IMR-90 (cell line): ENCODE data around the gene USP36. TPM values are rescaled to one million over a fixed set of nuclear protein-coding genes. Genes with fewer than 3 reads are reported as not detected.

ENCODE experiments used
- ATAC-seq: fragments of 200-7000 bp; cut with Tn5 transposase; 2 replicates; pipeline ENCODE4 v1.9.1; 2020; ENCODE audit warnings: low read depth, mild to moderate bottlenecking, moderate library complexity
- BruUV-seq: library from RNA; stranded (reverse); fragments of 400-500 nt; replicated peaks from 2 replicates; lab custom pipeline; 2021; lab: Mats Ljungman, UMichigan
- CTCF ChIA-PET: fragments of 300-600 bp; formaldehyde crosslinking; extraction: SDS; loops from one replicate; lab custom pipeline; 2021; ENCODE audit warnings: antibody characterized with exemption; lab: Yijun Ruan, JAX
- POLR2A ChIA-PET: fragments of 300-600 bp; sonication (Branson Sonifier 250); formaldehyde crosslinking; loops from one replicate; lab custom pipeline; 2022; ENCODE audit warnings: antibody characterized with exemption; ENCODE audit not compliant: unreplicated experiment; lab: Charles Lee
- DNase-seq: peaks from one replicate; pipeline ENCODE4 v3.0.0; 2013
- H2AFZ ChIP-seq: replicated peaks from 2 replicates; pipeline ENCODE3; 2013; ENCODE audit warnings: low read length, mild to moderate bottlenecking; ENCODE audit not compliant: poor library complexity
- H2AK5ac ChIP-seq: 2 replicates; pipeline ENCODE4 v1.6.1; 2013; ENCODE audit warnings: low read depth, low read length, inconsistent platforms
- H2AK9ac ChIP-seq: replicated peaks from 2 replicates; pipeline ENCODE3; 2013; ENCODE audit warnings: mild to moderate bottlenecking, low read depth, low read length, moderate library complexity; ENCODE audit not compliant: poor library complexity
- H2BK120ac ChIP-seq: 2 replicates; pipeline ENCODE4 v1.6.1; 2013; ENCODE audit warnings: low read depth, low read length, inconsistent platforms
- H2BK15ac ChIP-seq: 3 replicates; pipeline ENCODE4 v1.6.1; 2013; ENCODE audit warnings: low read depth, low read length, inconsistent platforms
- H2BK20ac ChIP-seq: 2 replicates; pipeline ENCODE4 v1.6.1; 2013; ENCODE audit warnings: low read depth, mild to moderate bottlenecking, inconsistent platforms, low read length, moderate library complexity
- H2BK5ac ChIP-seq: 2 replicates; pipeline ENCODE4 v1.6.1; 2013; ENCODE audit warnings: mild to moderate bottlenecking, low read depth, low read length, inconsistent platforms; ENCODE audit not compliant: poor library complexity, severe bottlenecking
- H3K14ac ChIP-seq: replicated peaks from 2 replicates; pipeline ENCODE4 v1.6.1; 2013; ENCODE audit warnings: low read depth, low read length, inconsistent platforms
- H3K18ac ChIP-seq: 2 replicates; pipeline ENCODE4 v1.6.1; 2013; ENCODE audit warnings: low read depth, low read length, control low read depth
- H3K23ac ChIP-seq: 2 replicates; pipeline ENCODE4 v1.6.1; 2013; ENCODE audit warnings: low read depth, low read length, inconsistent platforms
- H3K27ac ChIP-seq: 2 replicates; pipeline ENCODE4 v1.5.1; 2013; ENCODE audit warnings: mild to moderate bottlenecking, control low read depth, low read length; ENCODE audit not compliant: insufficient read depth
- H3K27me3 ChIP-seq: 2 replicates; pipeline ENCODE4 v1.6.1; 2013; ENCODE audit warnings: low read length; ENCODE audit not compliant: control insufficient read depth, insufficient read depth
- H3K36me3 ChIP-seq: 2 replicates; pipeline ENCODE4 v1.6.1; 2013; ENCODE audit warnings: low read length, mixed read lengths; ENCODE audit not compliant: control insufficient read depth, insufficient read depth
- H3K4ac ChIP-seq: 2 replicates; pipeline ENCODE4 v1.6.1; 2013; ENCODE audit warnings: low read depth, low read length, inconsistent platforms
- H3K4me1 ChIP-seq: 2 replicates; pipeline ENCODE4 v1.6.1; 2013; ENCODE audit warnings: low read length, mixed read lengths; ENCODE audit not compliant: control insufficient read depth, insufficient read depth
- H3K4me2 ChIP-seq: 2 replicates; pipeline ENCODE4 v1.6.1; 2013; ENCODE audit warnings: low read depth, mild to moderate bottlenecking, control low read depth, low read length, moderate library complexity
- H3K4me3 ChIP-seq: 2 replicates; pipeline ENCODE4 v1.5.1; 2013; ENCODE audit warnings: low read depth, mild to moderate bottlenecking, control low read depth, low read length, moderate library complexity; ENCODE audit not compliant: insufficient read depth
- H3K56ac ChIP-seq: 2 replicates; pipeline ENCODE4 v1.6.1; 2013; ENCODE audit warnings: low read length, inconsistent platforms; ENCODE audit not compliant: insufficient read depth; ENCODE audit errors: extremely low read depth
- H3K79me1 ChIP-seq, 2 experiments: 2 replicates each; pipeline ENCODE4 v1.6.1; 2013; ENCODE audit warnings: low read length in 2 of 2, inconsistent platforms in 1 of 2, low read depth in 1 of 2
- H3K9ac ChIP-seq: 2 replicates; pipeline ENCODE4 v1.6.1; 2013; ENCODE audit warnings: low read depth, low read length, control low read depth
- H3K9me1 ChIP-seq: 2 replicates; pipeline ENCODE4 v1.6.1; 2013; ENCODE audit warnings: low read length, inconsistent platforms; ENCODE audit not compliant: insufficient read depth
- H3K9me3 ChIP-seq: 2 replicates; pipeline ENCODE4 v1.6.1; 2013; ENCODE audit warnings: low read length; ENCODE audit not compliant: control insufficient read depth, insufficient read depth
- H4K20me1 ChIP-seq: 2 replicates; pipeline ENCODE4 v1.6.1; 2013; ENCODE audit warnings: low read length, inconsistent platforms; ENCODE audit not compliant: insufficient read depth
- H4K5ac ChIP-seq: 2 replicates; pipeline ENCODE4 v1.6.1; 2013; ENCODE audit warnings: mild to moderate bottlenecking, low read depth, low read length, control low read depth
- H4K8ac ChIP-seq, 2 experiments: 2 replicates each; pipeline ENCODE4 v1.6.1; 2013; ENCODE audit warnings: low read depth in 2 of 2, low read length in 2 of 2, control low read depth in 1 of 2, inconsistent platforms in 1 of 2
- H4K91ac ChIP-seq: 2 replicates; pipeline ENCODE4 v1.6.1; 2013; ENCODE audit warnings: low read depth, low read length, inconsistent platforms; ENCODE audit not compliant: insufficient read depth
- BHLHE40 ChIP-seq: fragments of 150-350 bp; IDR thresholded peaks from 2 replicates; pipeline ENCODE4 v1.6.1; 2016; ENCODE audit warnings: mild to moderate bottlenecking, low read depth, low read length
- CHD1 ChIP-seq: IDR thresholded peaks from 2 replicates; pipeline ENCODE4 v1.6.1; 2012; ENCODE audit warnings: low read depth, low read length, improper control_type of control experiment
- MAFK ChIP-seq: IDR thresholded peaks from 2 replicates; pipeline ENCODE4 v1.6.1; 2012; ENCODE audit warnings: low read depth, low read length, improper control_type of control experiment
- MAZ ChIP-seq: IDR thresholded peaks from 2 replicates; pipeline ENCODE4 v1.6.1; 2012; ENCODE audit warnings: low read depth, mild to moderate bottlenecking, low read length, improper control_type of control experiment, moderate library complexity, borderline replicate concordance
- POLR2A ChIP-seq: IDR thresholded peaks from 2 replicates; pipeline ENCODE4 v1.6.1; 2012; ENCODE audit warnings: mild to moderate bottlenecking, low read depth, low read length
- RFX5 ChIP-seq: IDR thresholded peaks from 2 replicates; pipeline ENCODE4 v1.8.0; 2012; ENCODE audit warnings: low read depth, mild to moderate bottlenecking, low read length, moderate library complexity
- SMC3 ChIP-seq: fragments of 150-350 bp; IDR thresholded peaks from 2 replicates; pipeline ENCODE4 v1.6.1; 2016; ENCODE audit warnings: low read depth, mild to moderate bottlenecking, antibody characterized with exemption, low read length, moderate library complexity
- WGBS, 2 experiments: methylation state at CpG; one replicate each; pipeline versions ENCODE4 v1.1.5 to v1.1.7; 2013; ENCODE audit warnings: missing lambda C conversion rate in 2 of 2; ENCODE audit not compliant: insufficient read length in 1 of 2; ENCODE audit errors: extremely low coverage in 2 of 2; 5-methylcytosine and 5-hydroxymethylcytosine counted together
- dilution Hi-C: fragments of 300-500 bp; cut with HindIII; formaldehyde crosslinking; loops from one replicate; pipeline ENCODE4 v1.14.3; 2018; ENCODE audit warnings: low sequenced_read_pairs; ENCODE audit not compliant: unreplicated experiment
- in situ Hi-C: fragments of 300-500 bp; cut with MboI; formaldehyde crosslinking; loops from 3 replicates; pipeline ENCODE4 v1.14.3; 2019; ENCODE audit warnings: low sequenced_read_pairs, inconsistent platforms, mixed read lengths
- intact Hi-C: fragments of 100-400 bp; cut with micrococcal nuclease; formaldehyde crosslinking; loops from 2 replicates; pipeline ENCODE4 v1.10.0; 2022
- polyA plus RNA-seq, 3 experiments: library from polyadenylated mRNA; depleted of rRNA; stranded (reverse); fragments of >200 nt; gene quantifications; 2 replicates each; pipeline ENCODE4 v1.2.3, GENCODE V29; 2012; ENCODE audit warnings: low replicate concordance in 1 of 3
- total RNA-seq: library from RNA; depleted of rRNA; stranded (reverse); fragments of >200 nt; gene quantifications from 2 replicates; pipeline ENCODE4 v1.2.3, GENCODE V29; 2012

USP36 gene
- total and polyA plus RNA-seq, 2 of the 4 experiments (the other 2 are of a cell fraction) = 30.6 to 38.3 TPM

DNA sequence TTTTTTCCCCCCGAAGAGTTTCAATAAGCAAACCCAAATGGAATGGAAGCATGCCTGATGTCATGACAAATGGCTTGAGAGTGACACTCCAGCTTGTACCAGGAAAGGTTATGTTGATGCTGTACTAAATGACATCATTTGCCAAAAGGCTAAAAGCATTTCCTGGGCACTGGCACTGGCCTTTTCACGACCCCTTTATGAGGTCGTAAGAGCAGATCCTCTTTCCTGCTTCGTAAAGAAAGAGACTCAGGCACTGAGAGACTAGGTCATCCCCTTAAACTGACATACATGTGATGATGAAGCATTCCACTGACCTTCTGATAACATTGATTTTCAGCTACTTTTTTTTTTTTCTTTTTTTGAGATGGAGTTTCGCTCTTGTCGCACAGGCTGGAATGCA lies 31.9 kb upstream of the USP36 start:
- Histone ChIP-seq H4K20me1 (peaks cover 29% of the 10 kb centered on the region), H3K18ac (no peak overlapping the region), H3K27ac (no peak overlapping the region), H2BK5ac (no peak overlapping the region), H3K36me3 (peaks cover 45% of the 10 kb centered on the region), H4K5ac (no peak overlapping the region; the same call in 1 of the 2 replicates), H3K9me1 (peaks cover 40% of the 10 kb centered on the region), H4K8ac (no peak overlapping the region), H3K79me1 (peaks cover 30 to 82% of the 10 kb centered on the region in 2 experiments), H3K4me3 (no peak overlapping the region), H3K9ac (no peak overlapping the region), H3K9me3 (no peaks in the 10 kb centered on the region), H2AFZ (no peak overlapping the region), H3K4me1 (peaks cover 30% of the 10 kb centered on the region), H3K27me3 (no peaks in the 10 kb centered on the region), H3K14ac (no peak overlapping the region), H4K91ac (no peak overlapping the region), H2BK120ac (no peak overlapping the region), H3K4me2 (no peak overlapping the region), H2BK15ac (no peak overlapping the region), H3K56ac (no peak overlapping the region), H3K23ac (no peak overlapping the region), H2BK20ac (no peak overlapping the region), H2AK9ac (no peak overlapping the region), H2AK5ac (no peak overlapping the region; the same call in 1 of the 2 replicates), H3K4ac (no peak overlapping the region)
- ChIA-PET CTCF (interaction anchor here (0.6 kb wide), 1 partner anchor 77 kb away, joined by 5 read pairs; no protein-coding TSS in a partner anchor), POLR2A (no interaction called here)
- in situ Hi-C loops (loop anchor here (25.0 kb wide), 1 partner anchor 515 kb away; no protein-coding TSS in a partner anchor), intact Hi-C loops (no loop called here), dilution Hi-C loops (no loop called here)
- TF ChIP-seq POLR2A (no peak), MAFK (no peak), CHD1 (no peak), BHLHE40 (no peak), RFX5 (no peak), MAZ (no peak), SMC3 (no peak)
- no TSS peak for BruUV-seq
- no CpG with 5 or more reads among the region's 6 CpGs for WGBS, 2 experiments
- no peak for DNase-seq
- no peak for ATAC-seq
